ENCODE data around the gene ACTR3C. TPM values are rescaled to one million over a fixed set of nuclear protein-coding genes. Genes with fewer than 3 reads are reported as not detected.
"Not testable (repeated sequence)": the region's sequence is repeated elsewhere in the genome, so short reads cannot be mapped to it uniquely, and the experiment has no call there.

The ACTR3C gene
- total RNA-seq, 1 experiment from 2014 or later = 0.48 TPM

- H4K20me1 ChIP-seq (ENCODE audit: insufficient read depth, low read depth, low read length) = no peaks in the 10 kb centered on the region
- H3K4me1 ChIP-seq (ENCODE audit: low read length) = no peaks in the 10 kb centered on the region
- no peaks in the 10 kb centered on the region for H3K9me3 ChIP-seq (ENCODE audit: low read length)
- H2AFZ ChIP-seq (ENCODE audit: low read length) = no peak overlapping the region
- no peak overlapping the region for H3K4me2 ChIP-seq (ENCODE audit: low read depth, low read length, poor library complexity, severe bottlenecking)
- no peak overlapping the region for H3K27ac ChIP-seq (ENCODE audit: low read length)
- H3K9ac ChIP-seq (ENCODE audit: low read length) = no peak overlapping the region
- no peaks in the 10 kb centered on the region for H3K9me2 ChIP-seq (replicated peaks; ENCODE audit: insufficient read depth, low read length)
- DNase-seq = no peak
- no peaks in the 10 kb centered on the region for H3K27me3 ChIP-seq (ENCODE audit: low read length)
- no peaks in the 10 kb centered on the region for H3K36me3 ChIP-seq (ENCODE audit: insufficient read depth, low read length)
- no peak overlapping the region for H3K4me3 ChIP-seq (ENCODE audit: low read length)
- H3K79me2 ChIP-seq (ENCODE audit: low read length) = no peaks in the 10 kb centered on the region
Measured at GRCh38 chr7:150308575-150308974, 14.8 kb downstream of the ACTR3C start.

- no peak overlapping the region for H3K4me3 ChIP-seq (ENCODE audit: low read length)
- no peaks in the 10 kb centered on the region for H3K4me1 ChIP-seq (ENCODE audit: low read length)
- H3K79me2 ChIP-seq (ENCODE audit: low read length) = no peaks in the 10 kb centered on the region
- H3K36me3 ChIP-seq (ENCODE audit: insufficient read depth, low read length) = no peaks in the 10 kb centered on the region
- H2AFZ ChIP-seq (ENCODE audit: low read length) = no peak overlapping the region
- no peaks in the 10 kb centered on the region for H3K27me3 ChIP-seq (ENCODE audit: low read length)
- H3K4me2 ChIP-seq (ENCODE audit: low read depth, low read length, poor library complexity, severe bottlenecking) = no peak overlapping the region
- no peak overlapping the region for H3K27ac ChIP-seq (ENCODE audit: low read length)
- no peaks in the 10 kb centered on the region for H3K9me2 ChIP-seq (replicated peaks; ENCODE audit: insufficient read depth, low read length)
- no peaks in the 10 kb centered on the region for H4K20me1 ChIP-seq (ENCODE audit: insufficient read depth, low read depth, low read length)
- no peak overlapping the region for H3K9ac ChIP-seq (ENCODE audit: low read length)
- DNase-seq = no peak
- no peaks in the 10 kb centered on the region for H3K9me3 ChIP-seq (ENCODE audit: low read length)
Measured at GRCh38 chr7:150307904-150308303, 15.4 kb downstream of the ACTR3C start.

GRCh38 chr7:150307129-150307528, 16.2 kb downstream of the ACTR3C start:
- H2AFZ ChIP-seq (ENCODE audit: low read length) = no peak overlapping the region
- no peak overlapping the region for H3K27ac ChIP-seq (ENCODE audit: low read length)
- H3K4me1 ChIP-seq (ENCODE audit: low read length) = no peaks in the 10 kb centered on the region
- no peaks in the 10 kb centered on the region for H3K27me3 ChIP-seq (ENCODE audit: low read length)
- H3K4me3 ChIP-seq (ENCODE audit: low read length) = no peak overlapping the region
- no peaks in the 10 kb centered on the region for H3K36me3 ChIP-seq (ENCODE audit: insufficient read depth, low read length)
- H3K4me2 ChIP-seq (ENCODE audit: low read depth, low read length, poor library complexity, severe bottlenecking) = no peak overlapping the region
- no peaks in the 10 kb centered on the region for H3K9me3 ChIP-seq (ENCODE audit: low read length)
- H3K9me2 ChIP-seq (replicated peaks; ENCODE audit: insufficient read depth, low read length) = no peaks in the 10 kb centered on the region
- no peak overlapping the region for H3K9ac ChIP-seq (ENCODE audit: low read length)
- no peaks in the 10 kb centered on the region for H3K79me2 ChIP-seq (ENCODE audit: low read length)
- no peak for DNase-seq
- H4K20me1 ChIP-seq (ENCODE audit: insufficient read depth, low read depth, low read length) = no peaks in the 10 kb centered on the region

- H3K79me2 ChIP-seq (ENCODE audit: low read length); H3K27ac ChIP-seq (ENCODE audit: low read length); H3K36me3 ChIP-seq (ENCODE audit: insufficient read depth, low read length); H3K27me3 ChIP-seq (ENCODE audit: low read length); DNase-seq; H3K9ac ChIP-seq (ENCODE audit: low read length); H3K4me1 ChIP-seq (ENCODE audit: low read length); H3K4me3 ChIP-seq (ENCODE audit: low read length); H2AFZ ChIP-seq (ENCODE audit: low read length); H3K9me2 ChIP-seq (replicated peaks; ENCODE audit: insufficient read depth, low read length); H3K4me2 ChIP-seq (ENCODE audit: low read depth, low read length, poor library complexity, severe bottlenecking); H3K9me3 ChIP-seq (ENCODE audit: low read length); H4K20me1 ChIP-seq (ENCODE audit: insufficient read depth, low read depth, low read length): not testable (repeated sequence)
Measured at GRCh38 chr7:150306377-150306776, 17.0 kb downstream of the ACTR3C start.

- H3K9ac ChIP-seq (ENCODE audit: low read length); H3K79me2 ChIP-seq (ENCODE audit: low read length); H3K4me1 ChIP-seq (ENCODE audit: low read length); H4K20me1 ChIP-seq (ENCODE audit: insufficient read depth, low read depth, low read length); H3K36me3 ChIP-seq (ENCODE audit: insufficient read depth, low read length); H3K9me3 ChIP-seq (ENCODE audit: low read length); H3K27me3 ChIP-seq (ENCODE audit: low read length); H3K4me3 ChIP-seq (ENCODE audit: low read length); H3K9me2 ChIP-seq (replicated peaks; ENCODE audit: insufficient read depth, low read length); H3K27ac ChIP-seq (ENCODE audit: low read length); DNase-seq; H2AFZ ChIP-seq (ENCODE audit: low read length); H3K4me2 ChIP-seq (ENCODE audit: low read depth, low read length, poor library complexity, severe bottlenecking): not testable (repeated sequence)
Measured at GRCh38 chr7:150305903-150306284, 17.5 kb downstream of the ACTR3C start.

GRCh38 chr7:150305259-150305902, 18.0 kb downstream of the ACTR3C start:
- H3K9me3 ChIP-seq (ENCODE audit: low read length); H3K4me2 ChIP-seq (ENCODE audit: low read depth, low read length, poor library complexity, severe bottlenecking): not testable (repeated sequence)

GRCh38 chr7:150304499-150305258, 18.7 kb downstream of the ACTR3C start:
- H3K9ac ChIP-seq (ENCODE audit: low read length); H3K27ac ChIP-seq (ENCODE audit: low read length); H2AFZ ChIP-seq (ENCODE audit: low read length); DNase-seq; H3K79me2 ChIP-seq (ENCODE audit: low read length); H3K4me1 ChIP-seq (ENCODE audit: low read length); H4K20me1 ChIP-seq (ENCODE audit: insufficient read depth, low read depth, low read length); H3K4me2 ChIP-seq (ENCODE audit: low read depth, low read length, poor library complexity, severe bottlenecking); H3K4me3 ChIP-seq (ENCODE audit: low read length); H3K9me2 ChIP-seq (replicated peaks; ENCODE audit: insufficient read depth, low read length); H3K9me3 ChIP-seq (ENCODE audit: low read length); H3K27me3 ChIP-seq (ENCODE audit: low read length); H3K36me3 ChIP-seq (ENCODE audit: insufficient read depth, low read length): not testable (repeated sequence)

More at GRCh38 chr7:150305259-150305902, 18.0 kb downstream of the ACTR3C start:
- H2AFZ ChIP-seq (ENCODE audit: low read length); H3K4me3 ChIP-seq (ENCODE audit: low read length); H3K4me1 ChIP-seq (ENCODE audit: low read length); H3K9ac ChIP-seq (ENCODE audit: low read length); H4K20me1 ChIP-seq (ENCODE audit: insufficient read depth, low read depth, low read length); H3K9me2 ChIP-seq (replicated peaks; ENCODE audit: insufficient read depth, low read length); H3K79me2 ChIP-seq (ENCODE audit: low read length); DNase-seq; H3K27ac ChIP-seq (ENCODE audit: low read length); H3K27me3 ChIP-seq (ENCODE audit: low read length); H3K36me3 ChIP-seq (ENCODE audit: insufficient read depth, low read length): not testable (repeated sequence)

- H3K9me2 ChIP-seq (replicated peaks; ENCODE audit: insufficient read depth, low read length); DNase-seq; H3K9ac ChIP-seq (ENCODE audit: low read length); H3K9me3 ChIP-seq (ENCODE audit: low read length); H3K36me3 ChIP-seq (ENCODE audit: insufficient read depth, low read length); H3K27me3 ChIP-seq (ENCODE audit: low read length); H3K4me1 ChIP-seq (ENCODE audit: low read length); H3K79me2 ChIP-seq (ENCODE audit: low read length); H3K27ac ChIP-seq (ENCODE audit: low read length); H3K4me2 ChIP-seq (ENCODE audit: low read depth, low read length, poor library complexity, severe bottlenecking); H3K4me3 ChIP-seq (ENCODE audit: low read length); H2AFZ ChIP-seq (ENCODE audit: low read length); H4K20me1 ChIP-seq (ENCODE audit: insufficient read depth, low read depth, low read length): not testable (repeated sequence)
Measured at GRCh38 chr7:150302908-150303310, 20.4 kb downstream of the ACTR3C start.
